Stimulated activated CD8-positive, alpha-beta memory T cell treated with anti-CD3 and anti-CD28 coated beads, Interleukin-4, amount 100 ng/mL, for 24 hours (primary cell): Measurements from ENCODE around the gene BMPR1A.
A peak's percentile ranks its signal among the peaks of the same experiment; 100 is the strongest.
"Not testable (repeated sequence)": the region's sequence is repeated elsewhere in the genome, so short reads cannot be mapped to it uniquely, and the experiment has no call there.

Source experiments
- DNase-seq: peaks from one replicate; pipeline ENCODE4 v3.0.0-alpha.2; 2020; ENCODE audit warnings: low read depth

Gene BMPR1A

DNA sequence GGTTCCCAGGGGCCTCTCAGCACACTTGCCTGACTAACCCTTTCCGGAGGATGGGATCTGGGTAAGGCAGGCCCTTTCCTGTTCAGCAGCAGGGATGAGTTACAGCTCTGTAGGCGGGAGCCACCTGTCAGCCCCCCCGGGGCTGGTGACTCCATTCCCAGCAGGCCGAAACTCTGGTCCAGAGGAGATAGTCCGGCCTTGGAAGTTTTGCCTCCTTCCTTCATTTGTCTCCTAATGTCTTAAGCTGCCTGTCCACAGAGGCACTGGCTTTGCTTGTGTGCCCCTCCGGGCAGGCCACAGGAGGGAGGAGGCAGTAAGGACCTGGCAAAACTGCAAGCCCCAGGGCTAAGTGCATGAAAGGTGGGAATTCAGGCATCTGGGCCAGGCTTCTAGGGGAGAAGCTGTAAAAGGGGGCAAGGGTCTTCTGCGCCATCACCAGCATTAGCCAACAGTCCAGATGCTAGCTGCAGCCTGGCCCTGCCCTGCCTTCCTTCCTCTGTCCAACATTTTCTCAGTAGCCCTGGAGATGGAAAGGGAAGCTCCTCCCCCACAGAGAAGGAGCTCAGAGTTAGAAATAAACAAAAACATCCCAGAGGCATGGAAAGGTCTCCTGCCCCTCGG lies 213.1 kb downstream of the BMPR1A start:
- DNase-seq, result no peak

DNA sequence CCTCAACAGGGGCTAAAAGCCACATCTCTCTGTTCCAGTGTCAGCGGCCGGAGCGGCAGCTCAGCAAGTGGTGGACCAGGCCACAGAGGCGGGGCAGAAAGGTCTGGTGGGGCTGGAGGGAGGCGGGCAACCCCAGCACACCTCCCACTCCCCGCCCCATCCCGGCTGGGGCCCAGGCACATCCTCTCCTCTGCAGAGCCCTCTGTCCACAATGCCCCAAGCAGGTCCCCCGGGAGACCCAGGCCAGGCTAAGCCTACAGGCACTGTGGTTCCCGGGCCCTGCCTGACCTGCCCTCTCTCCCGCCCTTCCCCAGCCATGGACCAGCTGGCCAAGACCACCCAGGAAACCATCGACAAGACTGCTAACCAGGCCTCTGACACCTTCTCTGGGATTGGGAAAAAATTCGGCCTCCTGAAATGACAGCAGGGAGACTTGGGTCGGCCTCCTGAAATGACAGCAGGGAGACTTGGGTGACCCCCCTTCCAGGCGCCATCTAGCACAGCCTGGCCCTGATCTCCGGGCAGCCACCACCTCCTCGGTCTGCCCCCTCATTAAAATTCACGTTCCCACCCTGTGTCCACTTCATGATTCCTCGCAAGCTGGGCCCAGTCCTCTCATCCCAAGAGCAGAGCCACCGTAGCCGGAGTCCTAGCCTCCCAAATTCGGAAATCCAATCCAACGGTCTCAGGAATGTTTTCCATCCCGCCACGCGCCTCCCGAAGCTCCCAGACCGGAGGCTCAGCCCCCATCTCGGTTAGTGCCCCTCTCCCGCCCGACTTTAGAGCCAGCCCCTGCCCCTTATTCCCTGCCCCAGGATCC lies 214.0 kb downstream of the BMPR1A start:
- DNase-seq, result no peak

DNA sequence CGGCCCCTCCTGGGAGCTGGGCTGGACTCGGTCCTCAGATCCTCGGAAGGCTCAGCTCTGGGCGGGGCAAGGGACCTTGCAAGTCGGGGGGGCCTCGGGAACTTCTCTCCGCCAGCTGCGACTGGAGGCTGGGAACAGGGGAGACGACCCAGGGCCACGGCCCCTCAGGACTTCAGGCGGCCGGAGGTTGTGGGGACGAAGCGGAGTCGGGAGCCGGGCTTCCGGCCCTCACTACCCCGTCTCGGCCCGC lies 214.5 kb downstream of the BMPR1A start:
- no peak for DNase-seq

DNA sequence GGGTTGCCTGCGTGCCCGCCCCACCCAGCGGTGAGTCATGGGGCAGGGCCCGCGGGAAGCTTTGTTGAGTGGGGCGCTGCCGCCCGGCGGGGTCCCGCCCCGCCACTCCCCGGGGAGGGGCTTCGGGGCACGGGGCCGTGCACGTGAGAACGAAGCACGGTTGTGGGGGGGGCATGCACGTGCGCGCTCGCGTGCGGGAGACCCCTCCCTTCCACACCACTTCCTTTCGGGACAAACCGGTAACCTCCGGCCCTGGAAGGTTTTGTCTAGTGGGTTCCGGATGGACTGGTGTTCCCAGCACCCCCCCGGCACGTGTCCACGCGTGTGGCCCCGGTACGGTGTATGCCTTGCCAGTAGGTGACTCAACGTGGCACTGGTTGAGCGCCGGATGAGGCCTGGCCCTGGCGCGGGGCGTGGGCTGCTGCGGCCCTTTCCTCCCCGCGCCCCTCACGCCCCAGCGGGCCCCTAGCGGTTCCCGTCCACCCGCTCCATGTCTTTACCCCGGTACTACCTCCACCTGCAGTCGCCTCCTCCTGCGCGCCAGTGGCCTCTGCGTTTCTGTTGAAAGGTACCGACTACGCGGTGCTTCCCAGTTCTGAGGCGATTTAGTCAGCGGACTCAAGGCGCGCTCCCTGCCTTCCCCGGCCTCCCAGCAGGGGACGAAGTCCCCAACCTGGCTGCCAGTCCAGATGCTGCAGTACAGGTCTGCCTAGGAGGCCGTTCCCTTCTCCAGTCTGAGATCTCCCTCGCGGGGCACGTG lies 215.0 kb downstream of the BMPR1A start:
- peak; percentile 79 for DNase-seq

DNA sequence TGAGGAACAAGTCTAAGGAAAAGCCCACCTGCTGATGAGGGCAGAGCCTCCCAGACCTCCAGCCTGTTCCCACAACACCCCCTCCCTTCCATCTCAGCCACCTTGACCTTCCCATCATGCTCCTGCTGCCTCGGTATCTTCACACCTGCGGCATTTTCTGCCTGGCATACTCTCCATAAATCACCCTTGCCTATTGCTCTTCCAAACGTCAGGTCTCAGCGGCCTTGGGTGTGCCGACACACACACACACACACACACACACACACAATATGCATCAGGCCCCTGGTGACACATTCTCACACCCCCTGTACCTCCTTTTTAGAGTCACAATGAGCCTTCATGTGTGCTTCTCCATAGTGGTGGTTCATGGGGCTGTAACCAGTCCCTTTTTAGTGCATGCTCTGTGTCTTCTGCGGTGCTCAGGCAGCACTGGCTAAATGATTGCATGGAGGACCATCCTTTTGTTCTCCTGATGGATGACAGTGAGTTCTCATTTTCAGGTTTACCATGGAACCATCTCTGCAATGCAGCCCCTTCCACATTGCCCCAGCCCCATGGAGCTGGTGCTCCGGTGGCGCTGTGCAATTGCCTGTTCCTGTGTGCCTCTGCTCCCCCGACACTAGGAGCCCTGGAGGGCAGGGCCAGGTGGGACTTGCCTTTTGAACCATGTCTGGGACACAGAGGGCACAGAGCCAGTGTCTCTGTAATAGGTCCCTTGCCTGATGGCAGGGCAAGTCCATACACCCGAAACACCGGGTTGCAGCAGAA lies 216.4 kb downstream of the BMPR1A start:
- DNase-seq, result no peak

DNA sequence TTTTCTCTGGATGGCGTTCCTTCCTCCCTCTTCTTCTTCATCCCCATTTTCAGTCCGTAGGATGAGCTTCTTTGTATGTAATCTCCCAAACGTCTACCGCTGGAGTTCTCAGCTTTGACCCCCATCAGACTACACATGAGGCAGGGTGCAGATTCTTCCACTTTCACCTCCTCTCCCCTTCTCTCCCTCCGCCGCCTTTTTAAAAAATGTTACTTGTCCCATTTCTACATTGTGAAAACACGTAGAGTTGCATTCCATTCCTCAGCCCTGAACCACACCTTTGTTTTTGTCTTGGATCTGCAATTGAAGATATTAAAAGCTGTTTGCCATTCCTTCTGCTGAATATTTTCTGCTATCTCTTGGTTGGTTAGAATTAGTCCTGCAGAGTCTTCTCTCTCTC lies 218.1 kb downstream of the BMPR1A start:
- DNase-seq, result no peak

DNA sequence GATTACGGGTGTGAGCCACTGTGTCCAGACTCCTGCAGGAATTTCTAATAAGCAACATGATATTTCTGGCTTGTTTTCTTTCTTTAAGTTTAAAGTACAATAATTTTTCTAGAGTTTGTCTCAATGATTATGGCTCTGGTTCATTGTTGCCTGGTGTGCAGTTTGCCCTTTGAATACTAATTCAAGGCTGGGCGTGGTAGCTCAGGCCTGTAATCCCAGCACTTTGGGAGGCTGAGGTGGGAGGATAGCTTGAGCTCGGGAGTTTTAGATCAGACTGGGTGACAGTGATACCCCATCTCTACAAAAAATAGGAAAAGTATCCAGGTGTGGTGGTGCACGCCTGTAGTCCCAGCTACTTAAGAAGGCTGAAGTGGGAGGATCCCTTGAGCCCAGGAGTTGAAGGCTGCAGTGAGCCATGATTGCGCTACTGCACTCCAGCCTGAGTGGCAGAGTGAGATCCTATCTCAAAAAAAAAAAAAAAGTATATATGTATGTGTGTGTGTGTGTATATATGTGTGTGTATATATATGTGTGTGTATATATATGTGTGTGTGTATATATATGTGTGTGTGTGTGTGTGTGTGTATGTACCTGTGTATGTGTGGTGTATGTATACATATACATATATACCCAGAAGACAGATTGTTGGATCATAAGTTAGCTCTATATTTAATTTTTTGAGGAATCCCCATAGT lies 220.1 kb downstream of the BMPR1A start:
- no peak for DNase-seq

DNA sequence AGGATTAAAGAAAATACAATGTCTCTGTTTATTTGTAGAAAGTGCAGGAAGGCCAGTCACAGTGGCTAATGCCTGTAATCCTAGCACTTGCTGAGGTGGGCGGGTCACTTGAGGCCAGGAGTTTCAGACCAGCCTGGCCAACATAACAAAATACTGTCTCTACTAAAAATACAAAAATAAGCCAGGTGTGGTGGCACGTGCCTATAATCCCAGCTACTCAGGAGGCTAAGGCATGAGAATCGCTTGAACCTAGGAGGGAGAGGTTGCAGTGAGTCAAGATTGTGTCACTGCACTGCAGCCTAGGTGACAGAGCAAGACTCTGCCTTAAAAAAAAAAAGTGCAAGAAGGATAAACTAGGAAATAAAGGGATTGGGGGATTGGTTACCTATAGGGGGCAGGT lies 222.0 kb downstream of the BMPR1A start:
- DNase-seq, result not testable (repeated sequence)

DNA sequence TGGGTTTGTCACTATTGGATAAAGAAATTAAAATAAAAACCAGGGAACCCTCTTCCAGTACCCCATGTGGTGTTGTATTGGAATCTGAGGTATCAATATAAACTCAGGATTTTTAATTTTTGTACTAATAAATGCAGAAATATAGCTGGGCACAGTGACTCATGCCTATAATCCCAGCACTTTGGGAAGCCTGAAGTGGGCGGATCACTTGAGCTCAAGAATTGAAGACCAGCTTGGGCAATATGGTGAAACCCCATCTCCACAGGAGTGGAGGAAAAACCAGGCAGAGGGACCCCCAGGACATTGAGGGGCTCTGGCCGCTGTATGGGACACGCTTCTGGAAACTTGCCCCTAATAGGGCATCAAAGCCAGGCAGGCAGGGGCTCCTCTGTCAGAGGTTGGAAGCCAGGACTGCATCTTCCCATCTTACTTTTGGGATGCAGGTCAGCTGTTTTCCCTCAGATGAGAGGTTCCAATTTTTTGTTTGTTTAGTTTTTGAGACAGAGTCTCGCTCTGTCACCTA lies 222.9 kb downstream of the BMPR1A start:
- no peak for DNase-seq

DNA sequence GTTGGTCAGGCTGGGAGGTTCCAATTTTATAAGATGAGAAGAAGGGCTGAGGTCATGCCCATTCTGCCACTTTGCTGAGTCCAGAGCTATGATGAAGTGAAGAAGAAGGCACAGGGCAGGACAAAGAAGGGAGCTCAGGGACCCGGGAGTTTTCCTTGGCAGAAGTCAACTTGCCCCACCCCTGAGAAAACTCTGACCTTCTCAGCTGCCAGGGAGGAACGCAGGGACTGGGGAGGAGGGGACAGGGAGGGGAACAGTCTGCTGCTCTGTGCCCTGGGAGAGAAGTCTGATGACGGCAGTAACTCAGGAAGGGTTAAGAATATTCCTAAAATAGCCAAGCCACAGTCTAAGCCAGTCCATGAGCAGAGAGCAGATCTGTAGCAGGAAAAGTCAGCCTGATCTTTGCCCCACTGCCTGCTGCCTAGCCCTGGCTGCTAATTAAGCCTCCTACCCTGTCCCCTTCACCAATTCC lies 223.6 kb downstream of the BMPR1A start:
- DNase-seq, result no peak

DNA sequence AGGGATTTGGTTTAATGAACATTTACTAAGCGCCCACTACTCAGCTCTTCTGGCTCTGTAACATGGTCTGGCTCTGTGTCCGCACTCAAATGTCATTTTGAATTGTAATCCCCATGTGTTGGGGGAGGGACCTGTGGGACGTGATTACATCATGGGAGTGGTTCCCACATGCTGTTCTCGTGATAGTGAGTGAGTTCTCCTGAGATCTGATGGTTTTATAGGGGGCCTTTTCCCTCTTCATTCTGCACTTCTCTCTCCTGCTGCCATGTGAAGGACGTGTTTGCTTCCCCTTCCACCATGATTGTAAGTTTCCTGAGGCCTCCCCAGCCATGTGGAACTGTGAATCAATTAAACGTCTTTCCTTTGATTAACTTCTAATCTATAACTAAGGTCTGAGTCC lies 224.6 kb downstream of the BMPR1A start:
- not testable (repeated sequence) for DNase-seq

DNA sequence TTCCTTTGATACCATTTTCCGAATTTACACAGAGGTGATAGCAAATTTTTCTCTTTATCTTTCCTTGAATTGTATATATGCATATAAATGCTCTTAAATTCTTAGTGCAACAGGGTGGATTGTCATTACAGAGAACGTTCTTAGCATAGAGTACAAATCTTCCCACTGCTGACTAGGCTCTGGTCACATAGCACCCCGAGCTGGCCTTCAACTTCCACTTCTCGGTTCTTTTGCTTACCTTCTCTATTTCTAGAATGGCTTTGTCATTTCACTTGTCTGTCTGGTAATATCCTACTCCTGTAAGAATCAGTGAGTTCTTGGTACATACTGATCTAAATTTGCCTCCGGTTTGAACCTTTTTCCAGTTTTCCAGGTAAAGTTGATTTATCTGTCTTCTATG lies 225.3 kb downstream of the BMPR1A start:
- DNase-seq, result no peak
